Common myeloid progenitor, CD34-positive (primary cell): ENCODE results near the gene BIRC2. TPM values are rescaled to one million over a fixed set of nuclear protein-coding genes. Genes with fewer than 3 reads are reported as not detected.
"Not testable (repeated sequence)": the region's sequence is repeated elsewhere in the genome, so short reads cannot be mapped to it uniquely, and the experiment has no call there.

ENCODE experiments used
- CTCF ChIA-PET: fragments of 350-600 bp; sonication (Branson Sonifier 250); formaldehyde crosslinking; loops from one replicate; lab custom pipeline; 2021; ENCODE audit warnings: antibody characterized with exemption; lab: Charles Lee
- POLR2A ChIA-PET: fragments of 350-600 bp; sonication (Branson Sonifier 250); formaldehyde crosslinking; loops from one replicate; lab custom pipeline; 2021; ENCODE audit warnings: antibody characterized with exemption; lab: Charles Lee
- DNase-seq, 3 donors: peaks; one replicate each; pipeline versions ENCODE4 v3.0.0 to v3.0.0-alpha.2; 2013
- H3K27ac ChIP-seq, 2 experiments: 1 replicate in 1 of 2; 2 replicates in 1 of 2; pipeline ENCODE4 v1.7.0; 2013; ENCODE audit warnings: inconsistent platforms in 2 of 2, low read length in 2 of 2, mild to moderate bottlenecking in 2 of 2, low read depth in 1 of 2, moderate library complexity in 1 of 2; ENCODE audit not compliant: severe bottlenecking in 2 of 2, insufficient read depth in 1 of 2, poor library complexity in 1 of 2
- H3K27me3 ChIP-seq, 5 experiments: replicated peaks in 2 of 5; 1 replicate in 3 of 5; 2 replicates in 2 of 5; pipeline versions ENCODE4 v1.6.1 to v1.7.0; 2013; ENCODE audit warnings: low read length in 4 of 5, mild to moderate bottlenecking in 2 of 5, moderate library complexity in 2 of 5, inconsistent platforms in 1 of 5; ENCODE audit not compliant: insufficient read depth in 5 of 5, control insufficient read depth in 4 of 5
- H3K36me3 ChIP-seq, 4 experiments: 1 replicate in 2 of 4; 2 replicates in 2 of 4; pipeline versions ENCODE4 v1.6.1 to v1.7.0; 2013; ENCODE audit warnings: low read length in 3 of 4, control low read depth in 1 of 4, mild to moderate bottlenecking in 1 of 4; ENCODE audit not compliant: control insufficient read depth in 4 of 4, insufficient read depth in 4 of 4
- H3K4me1 ChIP-seq, 4 experiments: 1 replicate in 3 of 4; 2 replicates in 1 of 4; pipeline versions ENCODE4 v1.6.1 to v1.7.1; 2013; ENCODE audit warnings: low read length in 3 of 4, mild to moderate bottlenecking in 3 of 4, control low read depth in 1 of 4, inconsistent platforms in 1 of 4, moderate library complexity in 1 of 4; ENCODE audit not compliant: control insufficient read depth in 4 of 4, insufficient read depth in 4 of 4; ENCODE audit errors: control extremely low read depth in 1 of 4
- H3K4me3 ChIP-seq, 7 experiments: 1 replicate in 4 of 7; 2 replicates in 3 of 7; pipeline versions ENCODE4 v1.5.1 to v1.7.0; 2013; ENCODE audit warnings: mild to moderate bottlenecking in 7 of 7, low read length in 6 of 7, moderate library complexity in 6 of 7, inconsistent platforms in 2 of 7, low read depth in 2 of 7, control low read depth in 1 of 7; ENCODE audit not compliant: insufficient read depth in 4 of 7, control insufficient read depth in 1 of 7; ENCODE audit errors: extremely low read depth in 1 of 7
- H3K9me3 ChIP-seq, 5 experiments: 1 replicate in 4 of 5; 2 replicates in 1 of 5; pipeline versions ENCODE4 v1.6.1 to v1.7.1; 2013; ENCODE audit warnings: low read length in 4 of 5, mild to moderate bottlenecking in 2 of 5, inconsistent platforms in 1 of 5, low read depth in 1 of 5, moderate library complexity in 1 of 5; ENCODE audit not compliant: control insufficient read depth in 4 of 5, insufficient read depth in 2 of 5; ENCODE audit errors: control extremely low read depth in 1 of 5
- WGBS: methylation state at CpG from one replicate; pipeline ENCODE4 v1.1.5; 2013; ENCODE audit not compliant: insufficient coverage; 5-methylcytosine and 5-hydroxymethylcytosine counted together
- polyA plus RNA-seq: library from polyadenylated mRNA; unstranded; fragments of 120-200 nt; gene quantifications from one replicate; pipeline ENCODE4 v1.2.1, GENCODE V29; 2013

BIRC2 gene
- 53.2 TPM for polyA plus RNA-seq

- Histone ChIP-seq H3K36me3 (peaks cover 2 to 14% (median 7%) of the 10 kb centered on the region in 4 experiments), H3K4me1 (peaks cover 10 to 27% (median 25%) of the 10 kb centered on the region in 4 experiments), H3K27ac (peak within 1 kb of the TSS; percentile 95 to 98), H3K4me3 (peak within 1 kb of the TSS; percentile 84 to 98 (median 94)), H3K27me3 (no peaks in the 10 kb centered on the region), H3K9me3 (no peaks in the 10 kb centered on the region)
- WGBS: under 1% methylated on average over 75 of the region's 77 CpGs
- POLR2A ChIA-PET: interaction anchor here (0.6 to 1.8 kb wide), 5 partner anchors 22 to 59 kb away, joined by 3 to 9 read pairs (median 4); no protein-coding TSS in a partner anchor
- CTCF ChIA-PET: interaction anchor here (1.0 to 3.6 kb wide), 3 partner anchors 22 to 52 kb away, joined by 4 to 14 read pairs (median 9); no protein-coding TSS in a partner anchor
- peak; percentile 95 to 98 (median 97) for DNase-seq
These were observed at the start of gene BIRC2 for GRCh38 chr11:102346748-102347461. BIRC2 (plus strand) TSS chr11:102347214; CDS start chr11:102349855, 2,641 bp downstream.

DNA sequence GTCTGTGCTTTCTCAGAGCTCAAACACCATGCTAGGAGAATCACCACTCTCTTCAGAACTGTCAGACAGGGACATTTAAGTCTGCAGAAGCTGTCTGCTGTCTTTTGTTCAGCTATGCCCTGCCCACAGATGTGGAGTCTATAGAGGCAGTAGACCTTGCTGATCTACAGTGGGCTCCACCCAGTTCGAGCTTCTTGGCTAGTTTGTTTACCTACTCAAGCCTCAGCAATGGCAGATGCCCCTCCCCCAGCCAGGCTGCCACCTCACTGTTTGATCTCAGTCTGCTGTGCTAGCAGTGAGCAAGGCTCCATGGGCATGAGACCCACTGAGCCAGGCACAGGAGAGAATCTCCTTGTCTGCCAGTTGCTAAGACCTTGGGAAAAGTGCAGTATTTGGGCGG is 46.2 kb upstream of the BIRC2 start:
- peaks cover 3 to 20% (median 8%) of the 10 kb centered on the region in 5 experiments for H3K9me3 ChIP-seq
- H3K36me3 ChIP-seq, DNase-seq, H3K4me1 ChIP-seq, H3K27me3 ChIP-seq, H3K4me3 ChIP-seq, H3K27ac ChIP-seq, POLR2A ChIA-PET: not testable (repeated sequence)
- 100% methylated on average over 1 of the region's 2 CpGs for WGBS
- CTCF ChIA-PET: interaction anchor here (1.1 to 2.7 kb wide), 5 partner anchors 9 to 43 kb away, joined by 3 to 11 read pairs (median 3); no protein-coding TSS in a partner anchor

DNA sequence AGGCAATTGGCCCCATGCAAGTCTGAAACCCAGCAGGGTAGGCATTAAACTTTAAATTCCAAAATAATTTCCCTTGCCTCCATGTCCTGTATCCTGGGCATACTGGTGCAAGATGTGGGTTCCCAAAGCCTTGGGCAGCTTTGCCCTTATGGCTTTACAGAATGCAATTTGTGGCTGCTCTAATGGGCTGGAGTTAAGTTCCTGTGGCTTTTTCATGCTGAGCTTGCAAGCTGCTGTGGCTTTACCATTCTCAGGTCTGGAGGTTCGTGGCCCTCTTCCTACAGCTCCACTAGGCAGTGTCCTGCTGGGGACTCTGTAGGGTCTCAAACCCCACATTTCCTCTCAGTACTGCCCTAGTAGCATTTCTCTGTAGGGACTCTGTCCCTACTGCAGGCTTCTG is 44.8 kb upstream of the BIRC2 start:
- Histone ChIP-seq H3K4me3 (no peak overlapping the region), H3K36me3 (peaks cover 0 to 4% (median 0%) of the 10 kb centered on the region in 4 experiments), H3K27ac (no peak overlapping the region), H3K9me3 (peaks cover 3 to 20% (median 8%) of the 10 kb centered on the region in 5 experiments), H3K27me3 (no peaks in the 10 kb centered on the region), H3K4me1 (peaks cover 3 to 12% (median 8%) of the 10 kb centered on the region in 4 experiments)
- CTCF ChIA-PET: interaction anchor here (0.6 to 0.9 kb wide), 2 partner anchors 8 to 13 kb away, joined by 3 to 4 read pairs; no protein-coding TSS in a partner anchor
- WGBS: 100% methylated on average over 1 of the region's 1 CpG
- DNase-seq: no peak
- POLR2A ChIA-PET: no interaction called here

DNA sequence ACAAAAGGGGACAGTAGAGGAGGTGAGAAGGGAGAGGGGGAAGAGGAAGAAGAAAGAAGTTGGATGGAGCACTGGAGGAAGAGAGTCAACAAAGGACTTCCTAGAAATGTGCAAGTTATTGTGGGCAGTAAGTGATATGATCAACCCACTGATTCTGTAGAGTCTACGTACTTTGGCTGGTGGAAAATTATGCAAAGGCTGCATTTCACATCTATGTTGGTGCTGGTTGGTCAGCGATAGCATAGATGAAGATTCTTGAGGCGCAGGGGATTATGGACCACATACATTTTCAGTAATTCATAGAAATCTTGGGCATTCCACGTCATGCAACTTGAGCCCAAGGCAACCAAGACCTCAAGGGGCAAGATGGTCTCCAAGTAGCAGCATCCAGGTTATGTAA is 42.3 kb upstream of the BIRC2 start:
- H3K4me1 ChIP-seq: peaks cover 6 to 12% (median 9%) of the 10 kb centered on the region in 4 experiments
- POLR2A ChIA-PET: no interaction called here
- H3K36me3 ChIP-seq: peaks cover 0 to 4% (median 0%) of the 10 kb centered on the region in 4 experiments
- no peak for DNase-seq
- peaks cover 3 to 20% (median 8%) of the 10 kb centered on the region in 5 experiments for H3K9me3 ChIP-seq
- H3K27me3 ChIP-seq: no peaks in the 10 kb centered on the region
- WGBS: 94% methylated on average over 4 of the region's 4 CpGs
- no peak overlapping the region for H3K27ac ChIP-seq
- no peak overlapping the region for H3K4me3 ChIP-seq
- CTCF ChIA-PET: no interaction called here

DNA sequence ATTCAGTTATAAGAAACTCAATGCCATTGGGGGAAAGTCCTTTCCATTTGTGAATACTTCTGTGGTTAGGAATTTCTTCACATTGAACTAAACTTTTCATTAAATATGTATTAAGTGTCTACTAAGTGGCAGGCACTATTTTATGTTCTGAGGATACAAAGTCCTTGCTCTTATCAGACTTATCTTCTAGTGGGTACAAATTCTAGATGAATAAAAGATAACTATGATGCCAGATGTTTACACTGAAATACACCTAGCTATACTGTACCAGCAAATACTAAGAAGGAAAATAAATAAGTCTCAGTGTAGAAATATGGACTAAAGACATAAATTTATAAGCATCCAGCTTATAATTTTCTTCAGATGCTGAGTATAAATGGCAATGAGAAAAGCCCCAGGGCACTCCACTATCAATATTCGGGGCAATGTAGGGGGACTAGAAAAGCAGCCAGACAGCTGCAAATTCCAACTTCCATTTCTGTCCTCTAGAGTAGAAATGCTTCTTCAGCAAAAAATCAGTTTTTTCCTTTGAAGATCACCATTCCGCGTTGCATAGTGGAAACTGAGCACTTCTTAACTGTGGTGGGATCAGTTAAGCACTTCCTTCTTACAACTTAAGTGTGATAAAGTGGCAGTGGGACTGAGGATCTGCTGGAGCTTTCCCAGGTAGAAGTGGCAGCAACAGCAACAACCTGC is 41.5 kb upstream of the BIRC2 start:
- CTCF ChIA-PET: interaction anchor here (0.8 to 4.2 kb wide), 5 partner anchors 10 to 16 kb away, joined by 3 to 27 read pairs (median 5); no protein-coding TSS in a partner anchor

GRCh38 chr11:102306048-102306597 is 40.9 kb upstream of the BIRC2 start:
- no peak for DNase-seq
- Histone ChIP-seq H3K4me1 (peaks cover 6 to 12% (median 9%) of the 10 kb centered on the region in 4 experiments), H3K27me3 (no peaks in the 10 kb centered on the region), H3K36me3 (no peaks in the 10 kb centered on the region), H3K4me3 (no peak overlapping the region), H3K9me3 (peaks cover 3 to 18% (median 8%) of the 10 kb centered on the region in 5 experiments), H3K27ac (no peak overlapping the region)
- POLR2A ChIA-PET: interaction anchor here (0.8 kb wide), 1 partner anchor 8 kb away, joined by 3 read pairs; no protein-coding TSS in a partner anchor
- CTCF ChIA-PET: interaction anchor here (1.0 to 4.2 kb wide), 4 partner anchors 9 to 17 kb away, joined by 3 to 27 read pairs (median 8); no protein-coding TSS in a partner anchor
- WGBS: 100% methylated on average over 5 of the region's 5 CpGs

More for the DNA sequence above, 41.5 kb upstream of the BIRC2 start:
- H3K4me1 ChIP-seq: peaks cover 6 to 12% (median 9%) of the 10 kb centered on the region in 4 experiments
- no peaks in the 10 kb centered on the region for H3K27me3 ChIP-seq
- POLR2A ChIA-PET: interaction anchor here (0.8 kb wide), 1 partner anchor 8 kb away, joined by 3 read pairs; no protein-coding TSS in a partner anchor
- peaks cover 3 to 20% (median 8%) of the 10 kb centered on the region in 5 experiments for H3K9me3 ChIP-seq
- peaks cover 0 to 4% (median 0%) of the 10 kb centered on the region in 4 experiments for H3K36me3 ChIP-seq
- no peak for DNase-seq
- no peak overlapping the region for H3K4me3 ChIP-seq
- WGBS: 79% methylated on average over 3 of the region's 3 CpGs
- no peak overlapping the region for H3K27ac ChIP-seq
